Bronchial epithelial cell (primary cell): ENCODE data around the gene DMD. TPM values are rescaled to one million over a fixed set of nuclear protein-coding genes. Genes with fewer than 3 reads are reported as not detected.

ENCODE experiments used
- DNase-seq: peaks from one replicate; pipeline ENCODE4 v3.0.0-alpha.2; 2010; ENCODE audit warnings: low read depth
- FAIRE-seq: peaks from 2 replicates; lab custom pipeline; 2011; peaks lifted over from hg19 to GRCh38; lab: Jason Lieb, UNC
- H3K27me3 ChIP-seq: 2 replicates; pipeline ENCODE4 v1.5.1; 2011; ENCODE audit warnings: low read length; ENCODE audit not compliant: control insufficient read depth, insufficient read depth
- H3K36me3 ChIP-seq: 2 replicates; pipeline ENCODE4 v1.5.1; 2011; ENCODE audit warnings: low read length; ENCODE audit not compliant: control insufficient read depth, insufficient read depth
- H3K4me3 ChIP-seq: 2 replicates; pipeline ENCODE4 v1.5.1; 2011; ENCODE audit warnings: mild to moderate bottlenecking, low read depth, low read length, control low read depth
- CTCF ChIP-seq: IDR thresholded peaks from 2 replicates; pipeline ENCODE4 v1.5.1; 2011; ENCODE audit warnings: mild to moderate bottlenecking, moderate library complexity, low read length, control low read depth, inconsistent platforms; ENCODE audit not compliant: insufficient read depth, severe bottlenecking
- total RNA-seq: library from RNA; depleted of rRNA; stranded (reverse); fragments of >200 nt; gene quantifications from 2 replicates; pipeline ENCODE4 v1.2.1, GENCODE V29; 2014

DMD gene
- total RNA-seq, 1 donor from 2014 or later: 4.5 TPM

- Histone ChIP-seq H3K4me3 (no peak overlapping the region), H3K27me3 (no peaks in the 10 kb centered on the region), H3K36me3 (no peaks in the 10 kb centered on the region)
- no peak for DNase-seq
- FAIRE-seq: no peak
- no peak for TF ChIP-seq CTCF
These were observed 1667.7 kb downstream of the DMD start for GRCh38 chrX:31543634-31544033.

DNA sequence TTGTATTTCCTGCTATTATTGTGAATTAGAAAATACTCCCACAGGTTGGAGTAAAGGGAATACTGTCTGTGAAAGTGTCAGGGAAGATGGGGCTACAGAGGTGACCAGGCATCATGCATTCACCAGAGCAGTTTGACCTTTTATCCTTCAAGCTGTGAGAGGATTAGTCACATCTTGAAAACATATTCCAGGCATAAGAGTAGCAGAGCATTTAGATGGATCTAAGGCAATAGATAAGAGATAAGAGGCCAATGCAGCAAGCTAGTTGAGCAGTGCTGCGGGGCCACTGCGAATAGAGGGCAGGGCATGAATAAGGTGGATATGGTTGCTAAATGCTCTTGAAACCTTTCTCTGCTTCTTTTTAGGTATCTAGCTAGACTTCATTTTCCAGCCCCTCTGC lies 1668.8 kb downstream of the DMD start:
- Histone ChIP-seq H3K36me3 (no peaks in the 10 kb centered on the region), H3K4me3 (no peak overlapping the region), H3K27me3 (no peaks in the 10 kb centered on the region)
- FAIRE-seq (no peak), DNase-seq (no peak)
- TF ChIP-seq CTCF: no peak

GRCh38 chrX:31540313-31540712 lies 1671.0 kb downstream of the DMD start:
- H3K4me3 ChIP-seq: no peak overlapping the region
- no peaks in the 10 kb centered on the region for H3K36me3 ChIP-seq
- FAIRE-seq: no peak
- DNase-seq: no peak
- no peaks in the 10 kb centered on the region for H3K27me3 ChIP-seq
- no peak for TF ChIP-seq CTCF

DNA sequence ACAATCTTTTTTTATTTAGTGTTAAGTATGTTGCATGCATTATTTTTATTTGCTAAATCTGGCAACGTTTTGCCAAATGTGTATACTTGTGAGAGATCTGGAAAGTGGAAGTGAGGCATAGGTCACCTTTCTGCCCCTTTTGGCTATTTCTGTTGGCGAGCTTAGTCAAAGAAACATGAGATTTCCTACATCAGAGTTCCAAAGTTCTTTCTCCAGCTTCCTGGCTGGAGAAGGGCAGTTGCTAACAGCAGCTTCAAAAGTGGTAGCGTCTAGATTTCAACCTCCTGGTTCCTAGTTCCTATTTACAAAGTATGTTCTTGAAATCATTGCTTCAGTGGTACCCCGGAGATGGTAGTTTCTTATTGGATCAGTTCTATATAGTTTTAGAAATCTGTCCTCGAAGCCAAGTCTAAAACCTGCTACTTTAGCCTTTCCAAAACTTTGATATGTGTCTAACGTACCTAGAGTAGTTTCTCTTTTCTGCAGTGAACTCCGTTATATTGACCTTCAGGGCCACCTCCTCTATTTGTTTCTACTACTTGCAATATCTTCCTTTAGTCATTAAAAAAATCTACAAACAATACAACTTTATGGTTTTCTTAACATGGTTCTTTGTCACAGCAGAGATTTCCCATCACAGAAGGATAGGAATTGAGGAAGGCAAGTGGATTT lies 1683.8 kb downstream of the DMD start:
- no peak for FAIRE-seq
- TF ChIP-seq CTCF: no peak

GRCh38 chrX:31523884-31524536 lies 1687.3 kb downstream of the DMD start:
- no peak for FAIRE-seq
- no peak for DNase-seq
- H3K27me3 ChIP-seq: no peaks in the 10 kb centered on the region
- no peak overlapping the region for H3K4me3 ChIP-seq
- TF ChIP-seq CTCF: no peak
- H3K36me3 ChIP-seq: no peaks in the 10 kb centered on the region

More for the DNA sequence above, 1683.8 kb downstream of the DMD start:
- H3K4me3 ChIP-seq: no peak overlapping the region
- H3K36me3 ChIP-seq: no peaks in the 10 kb centered on the region
- DNase-seq: no peak
- no peaks in the 10 kb centered on the region for H3K27me3 ChIP-seq
